Lower leg skin (tissue), 4 donors: ENCODE measurements around the gene RAPGEF4. TPM values are rescaled to one million over a fixed set of nuclear protein-coding genes. Genes with fewer than 3 reads are reported as not detected.

ENCODE experiments used
- DNase-seq, 2 donors: peaks; one replicate each; pipeline ENCODE4 v3.0.0-alpha.2; 2019; ENCODE audit warnings: low spot score in 2 of 2
- H3K4me3 ChIP-seq: fragments of 200-600 bp; sonication (generic); 2 replicates; pipeline ENCODE4 v1.5.1; 2017; ENCODE audit warnings: mild to moderate bottlenecking, low read depth; ENCODE audit not compliant: poor library complexity, severe bottlenecking
- POLR2A ChIP-seq, 2 donors: fragments of 450-650 bp; IDR thresholded peaks; one replicate each; pipeline ENCODE4 v1.6.1; 2016 to 2017; ENCODE audit warnings: antibody characterized with exemption in 2 of 2, mild to moderate bottlenecking in 1 of 2, moderate library complexity in 1 of 2
- WGBS, 2 donors: methylation state at CpG; one replicate each; pipeline ENCODE4 v1.1.5; 2018; 5-methylcytosine and 5-hydroxymethylcytosine counted together
- intact Hi-C: fragments of 100-400 bp; cut with DNase I; formaldehyde crosslinking; loops from one replicate; pipeline ENCODE4 v1.15.0; 2023; ENCODE audit warnings: low total_unique reads
- total RNA-seq, 4 donors: library from RNA; depleted of rRNA; stranded (reverse); fragments of >200 nt; gene quantifications; one replicate each; pipeline ENCODE4 v1.1.0, GENCODE V29; 2016
- TF ChIP-seq, protein P1 (sequence below), 3 donors: fragments of 450-650 bp; IDR thresholded peaks; one replicate each; pipeline ENCODE4 v1.5.1; 2016; ENCODE audit warnings: antibody characterized with exemption in 3 of 3, mild to moderate bottlenecking in 3 of 3, moderate library complexity in 2 of 3

Gene RAPGEF4
- total RNA-seq, 4 donors from 2014 or later = 15.5 to 25.8 (median 25.0) TPM

- no peak overlapping the region for H3K4me3 ChIP-seq
- no peak for DNase-seq
- WGBS, 2 donors = 42 to 49% methylated on average over 2 of the region's 2 CpGs
- intact Hi-C loops = no loop called here
- TF ChIP-seq, protein P1, sequence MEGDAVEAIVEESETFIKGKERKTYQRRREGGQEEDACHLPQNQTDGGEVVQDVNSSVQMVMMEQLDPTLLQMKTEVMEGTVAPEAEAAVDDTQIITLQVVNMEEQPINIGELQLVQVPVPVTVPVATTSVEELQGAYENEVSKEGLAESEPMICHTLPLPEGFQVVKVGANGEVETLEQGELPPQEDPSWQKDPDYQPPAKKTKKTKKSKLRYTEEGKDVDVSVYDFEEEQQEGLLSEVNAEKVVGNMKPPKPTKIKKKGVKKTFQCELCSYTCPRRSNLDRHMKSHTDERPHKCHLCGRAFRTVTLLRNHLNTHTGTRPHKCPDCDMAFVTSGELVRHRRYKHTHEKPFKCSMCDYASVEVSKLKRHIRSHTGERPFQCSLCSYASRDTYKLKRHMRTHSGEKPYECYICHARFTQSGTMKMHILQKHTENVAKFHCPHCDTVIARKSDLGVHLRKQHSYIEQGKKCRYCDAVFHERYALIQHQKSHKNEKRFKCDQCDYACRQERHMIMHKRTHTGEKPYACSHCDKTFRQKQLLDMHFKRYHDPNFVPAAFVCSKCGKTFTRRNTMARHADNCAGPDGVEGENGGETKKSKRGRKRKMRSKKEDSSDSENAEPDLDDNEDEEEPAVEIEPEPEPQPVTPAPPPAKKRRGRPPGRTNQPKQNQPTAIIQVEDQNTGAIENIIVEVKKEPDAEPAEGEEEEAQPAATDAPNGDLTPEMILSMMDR (IDR thresholded peaks at IDR 0.05) = no peak
- no peak for TF ChIP-seq POLR2A (IDR thresholded peaks at IDR 0.05)
Observed at GRCh38 chr2:172722481-172722880, 13.2 kb upstream of the RAPGEF4 start.

GRCh38 chr2:172723286-172723685 lies 12.4 kb upstream of the RAPGEF4 start:
- intact Hi-C loops = no loop called here
- TF ChIP-seq, protein P1 (IDR thresholded peaks at IDR 0.05) = no peak
- TF ChIP-seq POLR2A (IDR thresholded peaks at IDR 0.05) = no peak
- no peak for DNase-seq
- no peak overlapping the region for H3K4me3 ChIP-seq

- intact Hi-C loops = no loop called here
- 88 to 96% methylated on average over 4 of the region's 4 CpGs for WGBS, 2 donors
- no peak for TF ChIP-seq POLR2A (IDR thresholded peaks at IDR 0.05)
- TF ChIP-seq, protein P1 (IDR thresholded peaks at IDR 0.05) = no peak
Observed at GRCh38 chr2:172724724-172725123, 10.9 kb upstream of the RAPGEF4 start.

GRCh38 chr2:172725284-172725683 lies 10.4 kb upstream of the RAPGEF4 start:
- 91% methylated on average over 2 of the region's 2 CpGs for WGBS, 2 donors
- no peak for DNase-seq
- intact Hi-C loops = no loop called here
- H3K4me3 ChIP-seq = no peak overlapping the region
- TF ChIP-seq POLR2A (IDR thresholded peaks at IDR 0.05) = no peak
- TF ChIP-seq, protein P1 (IDR thresholded peaks at IDR 0.05) = no peak

More at GRCh38 chr2:172724724-172725123, 10.9 kb upstream of the RAPGEF4 start:
- DNase-seq = no peak
- H3K4me3 ChIP-seq = no peak overlapping the region

- 93% methylated on average over 3 of the region's 3 CpGs for WGBS, 2 donors
- intact Hi-C loops = no loop called here
Observed at GRCh38 chr2:172725746-172726145, 9.9 kb upstream of the RAPGEF4 start.

More at GRCh38 chr2:172725746-172726145, 9.9 kb upstream of the RAPGEF4 start:
- no peak for DNase-seq
- no peak for TF ChIP-seq POLR2A (IDR thresholded peaks at IDR 0.05)
- TF ChIP-seq, protein P1 (IDR thresholded peaks at IDR 0.05) = no peak
- no peak overlapping the region for H3K4me3 ChIP-seq
